Measurements from ENCODE around the gene SOX18.

DNA sequence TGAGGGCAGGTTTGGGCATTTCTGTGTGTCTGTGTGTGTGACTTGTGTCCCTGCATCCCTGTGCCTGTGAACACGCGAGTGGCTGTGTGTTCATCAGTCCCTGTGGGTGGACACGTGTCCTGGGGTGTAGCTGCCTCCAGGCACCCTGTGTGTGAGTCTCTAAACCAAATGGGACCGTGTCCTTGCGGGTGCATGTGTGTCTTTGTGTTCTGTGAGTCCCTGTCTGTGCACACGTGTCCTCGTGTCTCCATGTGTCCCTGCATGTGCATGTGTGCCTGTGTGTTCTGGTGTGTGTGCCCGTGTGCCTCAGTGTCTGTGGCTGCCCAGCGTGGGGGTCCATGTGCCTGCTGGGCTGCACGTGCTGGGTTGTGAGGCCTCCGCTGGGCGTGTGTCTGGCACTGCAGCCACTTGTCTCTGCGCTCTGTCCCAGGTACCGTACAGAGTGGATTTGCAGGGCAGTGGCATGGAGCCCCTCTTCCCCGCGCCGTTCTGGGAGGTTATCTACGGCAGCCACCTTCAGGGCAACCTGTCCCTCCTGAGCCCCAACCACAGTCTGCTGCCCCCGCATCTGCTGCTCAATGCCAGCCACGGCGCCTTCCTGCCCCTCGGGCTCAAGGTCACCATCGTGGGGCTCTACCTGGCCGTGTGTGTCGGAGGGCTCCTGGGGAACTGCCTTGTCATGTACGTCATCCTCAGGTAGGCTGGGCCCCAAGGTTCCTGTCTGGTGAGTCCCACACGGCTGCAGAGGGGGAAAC is 43.0 kb upstream of the SOX18 start:
- no peak for TF ChIP-seq EP300 (IDR thresholded peaks at IDR 0.05)
- TF ChIP-seq, protein P1, sequence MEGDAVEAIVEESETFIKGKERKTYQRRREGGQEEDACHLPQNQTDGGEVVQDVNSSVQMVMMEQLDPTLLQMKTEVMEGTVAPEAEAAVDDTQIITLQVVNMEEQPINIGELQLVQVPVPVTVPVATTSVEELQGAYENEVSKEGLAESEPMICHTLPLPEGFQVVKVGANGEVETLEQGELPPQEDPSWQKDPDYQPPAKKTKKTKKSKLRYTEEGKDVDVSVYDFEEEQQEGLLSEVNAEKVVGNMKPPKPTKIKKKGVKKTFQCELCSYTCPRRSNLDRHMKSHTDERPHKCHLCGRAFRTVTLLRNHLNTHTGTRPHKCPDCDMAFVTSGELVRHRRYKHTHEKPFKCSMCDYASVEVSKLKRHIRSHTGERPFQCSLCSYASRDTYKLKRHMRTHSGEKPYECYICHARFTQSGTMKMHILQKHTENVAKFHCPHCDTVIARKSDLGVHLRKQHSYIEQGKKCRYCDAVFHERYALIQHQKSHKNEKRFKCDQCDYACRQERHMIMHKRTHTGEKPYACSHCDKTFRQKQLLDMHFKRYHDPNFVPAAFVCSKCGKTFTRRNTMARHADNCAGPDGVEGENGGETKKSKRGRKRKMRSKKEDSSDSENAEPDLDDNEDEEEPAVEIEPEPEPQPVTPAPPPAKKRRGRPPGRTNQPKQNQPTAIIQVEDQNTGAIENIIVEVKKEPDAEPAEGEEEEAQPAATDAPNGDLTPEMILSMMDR (IDR thresholded peaks at IDR 0.05), result no peak
- TF ChIP-seq POLR2A (IDR thresholded peaks at IDR 0.05; ENCODE audit: low read depth), result no peak
- TF ChIP-seq POLR2AphosphoS5 (IDR thresholded peaks at IDR 0.05), result no peak
